ENCODE measurements around the gene RABGGTA. TPM values are rescaled to one million over a fixed set of nuclear protein-coding genes. Genes with fewer than 3 reads are reported as not detected.
"Not testable (repeated sequence)": the region's sequence is repeated elsewhere in the genome, so short reads cannot be mapped to it uniquely, and the experiment has no call there.

The RABGGTA gene
- total and polyA plus RNA-seq, 4 donors = 23.1 to 42.9 (median 27.7) TPM

- H3K9me3 ChIP-seq (ENCODE audit: control insufficient read depth, insufficient read depth, low read length); H3K4me1 ChIP-seq (ENCODE audit: control insufficient read depth, insufficient read depth, low read length); H3K27ac ChIP-seq (ENCODE audit: low read depth, low read length); H3K27me3 ChIP-seq (ENCODE audit: control insufficient read depth, insufficient read depth, low read length); H3K36me3 ChIP-seq (ENCODE audit: control insufficient read depth, insufficient read depth, low read length); DNase-seq (ENCODE audit: low read depth in 4 of 6, low spot score in 6 of 6); H3K4me3 ChIP-seq (ENCODE audit: low read depth, low read length): not testable (repeated sequence)
- 100% methylated on average over 3 of the region's 4 CpGs for WGBS (ENCODE audit: insufficient coverage)
These were observed 48.4 kb downstream of the RABGGTA start for GRCh38 chr14:24222987-24223386.

- no peak for DNase-seq (ENCODE audit: low read depth in 4 of 6, low spot score in 6 of 6)
- Histone ChIP-seq H3K9me3 (ENCODE audit: control insufficient read depth, insufficient read depth, low read length) (no peaks in the 10 kb centered on the region), H3K27me3 (ENCODE audit: control insufficient read depth, insufficient read depth, low read length) (no peaks in the 10 kb centered on the region), H3K36me3 (ENCODE audit: control insufficient read depth, insufficient read depth, low read length) (peaks cover 4% of the 10 kb centered on the region), H3K4me3 (ENCODE audit: low read depth, low read length) (no peak overlapping the region), H3K27ac (ENCODE audit: low read depth, low read length) (no peak overlapping the region), H3K4me1 (ENCODE audit: control insufficient read depth, insufficient read depth, low read length) (peaks cover 11% of the 10 kb centered on the region)
- no CpG with 5 or more reads among the region's 3 CpGs for WGBS (ENCODE audit: insufficient coverage)
These were observed 51.9 kb downstream of the RABGGTA start for GRCh38 chr14:24219521-24219920.

- no peaks in the 10 kb centered on the region for H3K27me3 ChIP-seq (ENCODE audit: control insufficient read depth, insufficient read depth, low read length)
- no peak for DNase-seq (ENCODE audit: low read depth in 4 of 6, low spot score in 6 of 6)
- H3K9me3 ChIP-seq (ENCODE audit: control insufficient read depth, insufficient read depth, low read length) = no peaks in the 10 kb centered on the region
- no CpG with 5 or more reads among the region's 4 CpGs for WGBS (ENCODE audit: insufficient coverage)
- peaks cover 4% of the 10 kb centered on the region for H3K36me3 ChIP-seq (ENCODE audit: control insufficient read depth, insufficient read depth, low read length)
- no peak overlapping the region for H3K4me3 ChIP-seq (ENCODE audit: low read depth, low read length)
- no peak overlapping the region for H3K27ac ChIP-seq (ENCODE audit: low read depth, low read length)
- peaks cover 12% of the 10 kb centered on the region for H3K4me1 ChIP-seq (ENCODE audit: control insufficient read depth, insufficient read depth, low read length)
These were observed 52.3 kb downstream of the RABGGTA start for GRCh38 chr14:24219080-24219479.

GRCh38 chr14:24216876-24217275 is 54.5 kb downstream of the RABGGTA start:
- not testable (repeated sequence) for H3K27me3 ChIP-seq (ENCODE audit: control insufficient read depth, insufficient read depth, low read length); H3K27ac ChIP-seq (ENCODE audit: low read depth, low read length); H3K36me3 ChIP-seq (ENCODE audit: control insufficient read depth, insufficient read depth, low read length); DNase-seq (ENCODE audit: low read depth in 4 of 6, low spot score in 6 of 6); H3K9me3 ChIP-seq (ENCODE audit: control insufficient read depth, insufficient read depth, low read length); H3K4me3 ChIP-seq (ENCODE audit: low read depth, low read length)
- WGBS (ENCODE audit: insufficient coverage) = no CpG with 5 or more reads among the region's 1 CpG
- H3K4me1 ChIP-seq (ENCODE audit: control insufficient read depth, insufficient read depth, low read length) = peaks cover 30% of the 10 kb centered on the region

- H3K4me1 ChIP-seq (ENCODE audit: control insufficient read depth, insufficient read depth, low read length) = peaks cover 32% of the 10 kb centered on the region
- DNase-seq (ENCODE audit: low read depth in 4 of 6, low spot score in 6 of 6) = no peak
- H3K36me3 ChIP-seq (ENCODE audit: control insufficient read depth, insufficient read depth, low read length) = peaks cover 5% of the 10 kb centered on the region
- 83% methylated on average over 1 of the region's 2 CpGs for WGBS (ENCODE audit: insufficient coverage)
- no peaks in the 10 kb centered on the region for H3K9me3 ChIP-seq (ENCODE audit: control insufficient read depth, insufficient read depth, low read length)
- H3K27me3 ChIP-seq (ENCODE audit: control insufficient read depth, insufficient read depth, low read length) = no peaks in the 10 kb centered on the region
- peak overlapping the region; percentile 96 for H3K4me3 ChIP-seq (ENCODE audit: low read depth, low read length)
- peak overlapping the region; percentile 94 for H3K27ac ChIP-seq (ENCODE audit: low read depth, low read length)
These were observed 55.1 kb downstream of the RABGGTA start for GRCh38 chr14:24216345-24216699.

Small RNAs within 50 kb of the gene (small RNA-seq; reads per million reads assigned to genes)
- gene MDP1 (ENCODE audit: low replicate concordance) = not detected

Other genes with a start within 250 kb of the RABGGTA start
Only the 30 nearest of the 34 such genes appear.
- 10 to 100 TPM; 62.1 to 66.9 TPM for gene DCAF11, start 156.8 kb downstream of the RABGGTA start, total RNA-seq
- gene DCAF11, start 156.8 kb downstream of the RABGGTA start, polyA plus RNA-seq (ENCODE audit: insufficient read length in 2 of 2) = 10 to 100 TPM; 59.5 to 64.1 TPM
- 1 to 10 TPM; 1.8 to 2.4 TPM for gene NRL, start 156.6 kb downstream of the RABGGTA start, total RNA-seq
- gene NRL, start 156.6 kb downstream of the RABGGTA start, polyA plus RNA-seq (ENCODE audit: insufficient read length in 2 of 2) = 1 to 10 TPM; 3.5 to 4.8 TPM
- gene FITM1, start 140.9 kb downstream of the RABGGTA start, total RNA-seq = under 1 TPM in 1 of 2 donors, not detected in 1; 0.77 TPM
- 1 to 10 TPM; 1.1 to 1.2 TPM for gene FITM1, start 140.9 kb downstream of the RABGGTA start, polyA plus RNA-seq (ENCODE audit: insufficient read length in 2 of 2)
- gene PSME1, start 135.4 kb downstream of the RABGGTA start, total RNA-seq = 100 to 1,000 TPM in 1 of 2 donors, 10 to 100 TPM in 1; 49.0 to 134 TPM
- 100 to 1,000 TPM in 1 of 2 donors, 10 to 100 TPM in 1; 96.2 to 103 TPM for gene PSME1, start 135.4 kb downstream of the RABGGTA start, polyA plus RNA-seq (ENCODE audit: insufficient read length in 2 of 2)
- gene EMC9, start 130.0 kb downstream of the RABGGTA start, total RNA-seq = 10 to 100 TPM; 11.0 to 20.1 TPM
- 10 to 100 TPM; 31.2 to 37.2 TPM for gene EMC9, start 130.0 kb downstream of the RABGGTA start, polyA plus RNA-seq (ENCODE audit: insufficient read length in 2 of 2)
- gene PSME2, start 125.0 kb downstream of the RABGGTA start, total RNA-seq = 100 to 1,000 TPM in 1 of 2 donors, 10 to 100 TPM in 1; 59.4 to 136 TPM
- 100 to 1,000 TPM; 112 to 115 TPM for gene PSME2, start 125.0 kb downstream of the RABGGTA start, polyA plus RNA-seq (ENCODE audit: insufficient read length in 2 of 2)
- 10 to 100 TPM; 17.8 to 47.3 TPM for gene RNF31, start 124.1 kb downstream of the RABGGTA start, total RNA-seq
- 10 to 100 TPM; 50.2 to 56.8 TPM for gene RNF31, start 124.1 kb downstream of the RABGGTA start, polyA plus RNA-seq (ENCODE audit: insufficient read length in 2 of 2)
- gene IRF9, start 110.3 kb downstream of the RABGGTA start, total RNA-seq = 10 to 100 TPM; 50.0 to 81.4 TPM
- 10 to 100 TPM; 68.6 to 74.0 TPM for gene IRF9, start 110.3 kb downstream of the RABGGTA start, polyA plus RNA-seq (ENCODE audit: insufficient read length in 2 of 2)
- 10 to 100 TPM; 18.7 to 21.8 TPM for gene REC8, start 99.5 kb downstream of the RABGGTA start, total RNA-seq
- gene REC8, start 99.5 kb downstream of the RABGGTA start, polyA plus RNA-seq (ENCODE audit: insufficient read length in 2 of 2) = 100 to 1,000 TPM in 1 of 2 donors, 10 to 100 TPM in 1; 95.9 to 129 TPM
- 10 to 100 TPM in 1 of 2 donors, 1 to 10 TPM in 1; 9.2 to 28.2 TPM for gene IPO4, start 82.8 kb downstream of the RABGGTA start, total RNA-seq
- 10 to 100 TPM; 19.4 to 22.7 TPM for gene IPO4, start 82.8 kb downstream of the RABGGTA start, polyA plus RNA-seq (ENCODE audit: insufficient read length in 2 of 2)
- 10 to 100 TPM; 36.6 to 62.9 TPM for gene TM9SF1, start 76.2 kb downstream of the RABGGTA start, total RNA-seq
- 10 to 100 TPM; 30.7 to 36.8 TPM for gene TM9SF1, start 76.2 kb downstream of the RABGGTA start, polyA plus RNA-seq (ENCODE audit: insufficient read length in 2 of 2)
- gene TSSK4, start 65.9 kb downstream of the RABGGTA start, total RNA-seq = not detected
- gene TSSK4, start 65.9 kb downstream of the RABGGTA start, polyA plus RNA-seq (ENCODE audit: insufficient read length in 2 of 2) = 10 to 100 TPM in 1 of 2 donors, 1 to 10 TPM in 1; 7.4 to 15.2 TPM
- 10 to 100 TPM; 23.2 to 44.2 TPM for gene CHMP4A, start 58.1 kb downstream of the RABGGTA start, total RNA-seq
- gene CHMP4A, start 58.1 kb downstream of the RABGGTA start, polyA plus RNA-seq (ENCODE audit: insufficient read length in 2 of 2) = 10 to 100 TPM; 48.9 to 62.9 TPM
- 10 to 100 TPM; 22.1 to 46.2 TPM for gene MDP1, start 55.5 kb downstream of the RABGGTA start, total RNA-seq
- 10 to 100 TPM; 19.5 to 21.3 TPM for gene MDP1, start 55.5 kb downstream of the RABGGTA start, polyA plus RNA-seq (ENCODE audit: insufficient read length in 2 of 2)
- gene NEDD8, start 39.2 kb downstream of the RABGGTA start, total RNA-seq = 100 to 1,000 TPM in 1 of 2 donors, 10 to 100 TPM in 1; 79.6 to 278 TPM
- 100 to 1,000 TPM; 229 to 250 TPM for gene NEDD8, start 39.2 kb downstream of the RABGGTA start, polyA plus RNA-seq (ENCODE audit: insufficient read length in 2 of 2)
- gene GMPR2, start 38.7 kb downstream of the RABGGTA start, total RNA-seq = 10 to 100 TPM; 57.5 to 77.4 TPM
- gene GMPR2, start 38.7 kb downstream of the RABGGTA start, polyA plus RNA-seq (ENCODE audit: insufficient read length in 2 of 2) = 10 to 100 TPM; 84.0 to 96.9 TPM
- 10 to 100 TPM; 41.9 to 64.1 TPM for gene TINF2, start 29.0 kb downstream of the RABGGTA start, total RNA-seq
- gene TINF2, start 29.0 kb downstream of the RABGGTA start, polyA plus RNA-seq (ENCODE audit: insufficient read length in 2 of 2) = 10 to 100 TPM; 51.8 to 59.1 TPM
- 1 to 10 TPM in 1 of 2 donors, under 1 TPM in 1; 0.99 to 6.2 TPM for gene TGM1, start 8.4 kb downstream of the RABGGTA start, total RNA-seq
- 1 to 10 TPM; 4.9 to 6.1 TPM for gene TGM1, start 8.4 kb downstream of the RABGGTA start, polyA plus RNA-seq (ENCODE audit: insufficient read length in 2 of 2)
- 10 to 100 TPM; 12.6 to 20.2 TPM for gene DHRS1, start 28.2 kb upstream of the RABGGTA start, total RNA-seq
- 10 to 100 TPM; 31.1 to 47.5 TPM for gene DHRS1, start 28.2 kb upstream of the RABGGTA start, polyA plus RNA-seq (ENCODE audit: insufficient read length in 2 of 2)
- gene NOP9, start 28.3 kb upstream of the RABGGTA start, total RNA-seq = 10 to 100 TPM; 18.7 to 21.5 TPM
- gene NOP9, start 28.3 kb upstream of the RABGGTA start, polyA plus RNA-seq (ENCODE audit: insufficient read length in 2 of 2) = 10 to 100 TPM; 25.7 to 27.7 TPM
- 10 to 100 TPM in 1 of 2 donors, 1 to 10 TPM in 1; 4.9 to 14.8 TPM for gene CIDEB, start 36.4 kb upstream of the RABGGTA start, total RNA-seq
- 1 to 10 TPM; 6.3 to 7.8 TPM for gene CIDEB, start 36.4 kb upstream of the RABGGTA start, polyA plus RNA-seq (ENCODE audit: insufficient read length in 2 of 2)
- gene LTB4R2, start 38.5 kb upstream of the RABGGTA start, total RNA-seq = 1 to 10 TPM; 1.4 to 3.6 TPM
- 1 to 10 TPM; 2.5 to 3.3 TPM for gene LTB4R2, start 38.5 kb upstream of the RABGGTA start, polyA plus RNA-seq (ENCODE audit: insufficient read length in 2 of 2)
- gene LTB4R, start 39.9 kb upstream of the RABGGTA start, total RNA-seq = 1 to 10 TPM; 2.7 to 2.8 TPM
- 1 to 10 TPM; 3.8 to 6.2 TPM for gene LTB4R, start 39.9 kb upstream of the RABGGTA start, polyA plus RNA-seq (ENCODE audit: insufficient read length in 2 of 2)
- 1 to 10 TPM; 3.5 to 9.0 TPM for gene ADCY4, start 63.5 kb upstream of the RABGGTA start, total RNA-seq
- 10 to 100 TPM; 11.9 to 16.0 TPM for gene ADCY4, start 63.5 kb upstream of the RABGGTA start, polyA plus RNA-seq (ENCODE audit: insufficient read length in 2 of 2)
- gene RIPK3, start 68.4 kb upstream of the RABGGTA start, total RNA-seq = 1 to 10 TPM; 1.4 to 3.1 TPM
- 1 to 10 TPM; 1.4 to 2.0 TPM for gene RIPK3, start 68.4 kb upstream of the RABGGTA start, polyA plus RNA-seq (ENCODE audit: insufficient read length in 2 of 2)
- gene NFATC4, start 96.6 kb upstream of the RABGGTA start, total RNA-seq = 10 to 100 TPM; 10.8 to 63.3 TPM
- 10 to 100 TPM; 23.6 to 42.0 TPM for gene NFATC4, start 96.6 kb upstream of the RABGGTA start, polyA plus RNA-seq (ENCODE audit: insufficient read length in 2 of 2)
- gene NYNRIN, start 127.4 kb upstream of the RABGGTA start, total RNA-seq = 10 to 100 TPM; 14.8 to 37.4 TPM
- 10 to 100 TPM; 25.3 to 35.0 TPM for gene NYNRIN, start 127.4 kb upstream of the RABGGTA start, polyA plus RNA-seq (ENCODE audit: insufficient read length in 2 of 2)
- 1 to 10 TPM in 1 of 2 donors, under 1 TPM in 1; 0.59 to 2.4 TPM for gene CBLN3, start 158.1 kb upstream of the RABGGTA start, total RNA-seq
- gene CBLN3, start 158.1 kb upstream of the RABGGTA start, polyA plus RNA-seq (ENCODE audit: insufficient read length in 2 of 2) = 1 to 10 TPM; 1.4 to 1.7 TPM
- 10 to 100 TPM; 24.4 to 38.3 TPM for gene KHNYN, start 158.4 kb upstream of the RABGGTA start, total RNA-seq
- gene KHNYN, start 158.4 kb upstream of the RABGGTA start, polyA plus RNA-seq (ENCODE audit: insufficient read length in 2 of 2) = 10 to 100 TPM; 19.4 to 21.7 TPM
- 10 to 100 TPM; 18.5 to 34.4 TPM for gene SDR39U1, start 171.2 kb upstream of the RABGGTA start, total RNA-seq
- 10 to 100 TPM; 88.7 to 96.8 TPM for gene SDR39U1, start 171.2 kb upstream of the RABGGTA start, polyA plus RNA-seq (ENCODE audit: insufficient read length in 2 of 2)